ENCODE results near the gene GSS. TPM values are rescaled to one million over a fixed set of nuclear protein-coding genes. Genes with fewer than 3 reads are reported as not detected.

GSS gene
- total RNA-seq, result 10 to 100 TPM; 28.0 to 47.6 (median 35.6) TPM

DNA sequence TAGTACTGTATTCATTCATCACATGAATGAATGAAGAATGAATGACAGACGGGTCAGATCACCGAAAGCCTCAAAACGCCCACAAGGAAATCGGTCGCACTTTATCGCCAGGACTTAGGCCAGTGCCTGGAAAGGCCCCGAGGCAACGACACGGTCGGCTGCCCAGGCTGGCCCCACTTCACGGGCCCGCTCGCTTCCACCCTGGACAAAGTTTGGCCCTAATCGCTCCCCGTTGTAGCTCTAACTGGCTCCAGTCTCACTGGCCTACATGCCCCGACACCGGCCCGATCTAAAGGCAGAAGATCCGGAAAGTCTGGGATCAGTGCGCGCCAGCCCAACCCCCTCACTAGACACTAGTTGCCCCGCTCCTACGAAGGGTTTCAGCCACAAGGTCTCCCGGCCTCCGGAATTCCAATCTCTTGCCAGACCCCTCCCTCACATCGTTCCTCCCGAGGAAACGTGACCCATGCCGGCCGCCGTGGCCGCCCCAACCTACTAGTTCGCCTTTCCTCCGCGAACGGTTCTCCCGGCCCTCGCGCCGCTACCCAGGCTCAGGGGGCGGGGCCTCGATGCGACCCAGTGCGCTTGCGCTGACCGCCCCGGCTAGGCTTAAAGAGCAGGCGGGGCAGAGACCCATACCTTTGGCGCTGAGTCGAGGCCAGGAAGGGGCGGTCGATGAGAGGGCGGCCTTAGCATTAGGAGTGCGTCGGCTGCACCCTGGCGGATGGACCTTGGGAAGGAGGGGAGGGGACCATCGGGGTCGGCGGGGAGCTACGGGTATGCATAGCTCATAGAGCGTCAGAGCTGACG is at the start of gene GSS, which contains the start of gene MYH7B:
Gene GSS (minus strand): TSS at position 576 of the 810 bp plus-strand sequence. CDS start 3,954 bp downstream, outside the sequence.
Gene MYH7B (plus strand): TSS at position 638 of the 810 bp plus-strand sequence. CDS start 22,138 bp downstream, outside the sequence.
- H3K27me3 ChIP-seq, result no peaks in the 10 kb centered on the region
- peaks cover 0 to 7% of the 10 kb centered on the region in 2 donors for H3K36me3 ChIP-seq
- no peaks in the 10 kb centered on the region for H3K9me3 ChIP-seq
- H3K4me3 ChIP-seq, result peak within 1 kb of the TSS; percentile 62 to 65
- H3K4me1 ChIP-seq, result peaks cover 0 to 19% (median 5%) of the 10 kb centered on the region in 3 donors
- peak within 1 kb of the TSS; percentile 82 to 98 (median 90) for H3K27ac ChIP-seq
- ATAC-seq, result peak; percentile 97
- TF ChIP-seq POLR2AphosphoS5 (IDR thresholded peaks at IDR 0.05) (peak; percentile 88), EP300 (IDR thresholded peaks at IDR 0.05) (no peak), POLR2A (IDR thresholded peaks at IDR 0.05) (peak; percentile 66 to 69)
- TF ChIP-seq, protein P1, sequence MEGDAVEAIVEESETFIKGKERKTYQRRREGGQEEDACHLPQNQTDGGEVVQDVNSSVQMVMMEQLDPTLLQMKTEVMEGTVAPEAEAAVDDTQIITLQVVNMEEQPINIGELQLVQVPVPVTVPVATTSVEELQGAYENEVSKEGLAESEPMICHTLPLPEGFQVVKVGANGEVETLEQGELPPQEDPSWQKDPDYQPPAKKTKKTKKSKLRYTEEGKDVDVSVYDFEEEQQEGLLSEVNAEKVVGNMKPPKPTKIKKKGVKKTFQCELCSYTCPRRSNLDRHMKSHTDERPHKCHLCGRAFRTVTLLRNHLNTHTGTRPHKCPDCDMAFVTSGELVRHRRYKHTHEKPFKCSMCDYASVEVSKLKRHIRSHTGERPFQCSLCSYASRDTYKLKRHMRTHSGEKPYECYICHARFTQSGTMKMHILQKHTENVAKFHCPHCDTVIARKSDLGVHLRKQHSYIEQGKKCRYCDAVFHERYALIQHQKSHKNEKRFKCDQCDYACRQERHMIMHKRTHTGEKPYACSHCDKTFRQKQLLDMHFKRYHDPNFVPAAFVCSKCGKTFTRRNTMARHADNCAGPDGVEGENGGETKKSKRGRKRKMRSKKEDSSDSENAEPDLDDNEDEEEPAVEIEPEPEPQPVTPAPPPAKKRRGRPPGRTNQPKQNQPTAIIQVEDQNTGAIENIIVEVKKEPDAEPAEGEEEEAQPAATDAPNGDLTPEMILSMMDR (IDR thresholded peaks at IDR 0.05), result peak; percentile 7 to 81 (median 64)
- 0% methylated on average over 4 to 6 of the region's 62 CpGs for WGBS, 2 donors (ENCODE audit: low coverage in 1 of 2)

DNA sequence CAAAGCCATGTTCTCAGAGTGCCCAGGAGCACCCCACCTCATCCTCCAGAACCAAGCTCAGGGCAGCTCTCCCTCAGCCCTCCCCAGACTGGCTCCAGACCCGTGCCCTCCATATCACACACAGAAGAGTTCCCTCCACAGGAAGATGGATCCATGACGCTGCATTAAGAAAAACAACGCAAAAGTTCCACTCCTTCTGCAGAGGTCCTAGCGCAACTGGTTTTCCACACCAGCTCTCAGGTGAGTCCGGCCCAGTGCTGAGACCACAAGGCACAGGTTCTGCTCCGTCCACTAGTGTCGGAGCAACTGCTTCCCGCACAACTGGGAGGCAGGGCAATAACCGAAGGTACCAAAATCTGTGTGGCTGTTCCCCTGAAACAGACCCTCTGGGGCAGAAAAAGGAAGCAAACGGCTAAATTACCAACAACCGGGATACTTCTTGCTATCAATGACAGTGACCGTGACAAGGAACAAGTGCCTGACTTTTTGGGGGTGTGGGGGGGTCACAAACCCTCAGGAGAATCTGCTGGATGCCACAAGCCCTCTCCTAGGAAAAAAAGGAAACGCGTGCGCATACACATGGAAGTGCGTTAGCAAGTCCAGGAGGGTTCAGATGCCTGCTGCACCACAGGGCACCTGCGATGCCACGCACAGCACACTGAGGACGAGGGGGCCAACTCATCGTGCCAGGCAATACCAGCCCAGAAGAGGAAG is 49.3 kb upstream of the GSS start:
- no peaks in the 10 kb centered on the region for H3K9me3 ChIP-seq
- no peak overlapping the region for H3K27ac ChIP-seq
- H3K4me3 ChIP-seq, result no peak overlapping the region
- ATAC-seq, result no peak
- no peak for TF ChIP-seq POLR2A (IDR thresholded peaks at IDR 0.05)
- TF ChIP-seq, protein P1 (IDR thresholded peaks at IDR 0.05), result no peak
- no peak for TF ChIP-seq EP300 (IDR thresholded peaks at IDR 0.05)
- TF ChIP-seq POLR2AphosphoS5 (IDR thresholded peaks at IDR 0.05), result no peak
- H3K4me1 ChIP-seq, result peaks cover 0 to 9% (median 0%) of the 10 kb centered on the region in 3 donors
- 81 to 85% methylated on average over 11 to 14 of the region's 20 CpGs for WGBS, 2 donors (ENCODE audit: low coverage in 1 of 2)
- H3K27me3 ChIP-seq, result no peaks in the 10 kb centered on the region
- H3K36me3 ChIP-seq, result peaks cover 0 to 100% of the 10 kb centered on the region in 2 donors

DNA sequence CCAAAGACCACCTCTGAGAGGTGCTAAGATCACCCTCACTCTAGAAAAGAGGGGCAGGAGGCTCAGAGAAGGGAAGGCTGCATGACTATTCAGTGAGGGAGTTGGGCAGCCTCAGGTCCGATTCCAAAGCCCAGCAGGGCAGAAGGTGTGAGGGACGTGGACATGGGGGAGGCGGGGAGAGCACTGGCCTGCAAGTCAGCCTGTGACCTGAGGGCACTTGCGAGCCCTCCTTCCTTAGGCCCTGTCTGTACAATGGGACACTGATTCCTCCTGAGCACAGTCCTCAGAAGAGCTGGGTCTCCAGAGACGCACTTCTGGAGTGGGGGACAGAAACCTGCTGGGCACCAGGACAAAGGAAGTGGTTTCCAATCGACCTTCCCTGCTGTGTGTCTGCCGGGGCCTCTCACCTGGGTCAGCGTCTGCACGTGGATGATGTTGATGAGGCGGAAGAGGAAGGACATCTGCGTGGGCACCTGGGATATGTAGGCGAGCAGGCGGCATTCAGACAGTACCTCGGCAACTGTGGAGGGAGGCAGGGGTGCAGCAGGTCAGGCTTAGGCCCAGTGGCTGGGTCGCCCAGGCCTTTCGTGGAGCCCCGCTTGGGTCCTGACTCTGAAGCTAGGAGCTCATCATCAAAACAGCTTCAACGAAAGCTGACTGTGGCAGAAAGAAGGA is 48.6 kb upstream of the GSS start:
- 82 to 88% methylated on average over 8 to 10 of the region's 18 CpGs for WGBS, 2 donors (ENCODE audit: low coverage in 1 of 2)
- TF ChIP-seq, protein P1 (IDR thresholded peaks at IDR 0.05), result no peak
- TF ChIP-seq POLR2A (IDR thresholded peaks at IDR 0.05), result no peak
- no peak for TF ChIP-seq POLR2AphosphoS5 (IDR thresholded peaks at IDR 0.05)
- TF ChIP-seq EP300 (IDR thresholded peaks at IDR 0.05), result no peak
- Histone ChIP-seq H3K4me3 (no peak overlapping the region), H3K4me1 (peaks cover 0 to 2% (median 0%) of the 10 kb centered on the region in 3 donors), H3K9me3 (no peaks in the 10 kb centered on the region), H3K27me3 (no peaks in the 10 kb centered on the region), H3K36me3 (peaks cover 0 to 100% of the 10 kb centered on the region in 2 donors), H3K27ac (no peak overlapping the region)
- ATAC-seq, result no peak

DNA sequence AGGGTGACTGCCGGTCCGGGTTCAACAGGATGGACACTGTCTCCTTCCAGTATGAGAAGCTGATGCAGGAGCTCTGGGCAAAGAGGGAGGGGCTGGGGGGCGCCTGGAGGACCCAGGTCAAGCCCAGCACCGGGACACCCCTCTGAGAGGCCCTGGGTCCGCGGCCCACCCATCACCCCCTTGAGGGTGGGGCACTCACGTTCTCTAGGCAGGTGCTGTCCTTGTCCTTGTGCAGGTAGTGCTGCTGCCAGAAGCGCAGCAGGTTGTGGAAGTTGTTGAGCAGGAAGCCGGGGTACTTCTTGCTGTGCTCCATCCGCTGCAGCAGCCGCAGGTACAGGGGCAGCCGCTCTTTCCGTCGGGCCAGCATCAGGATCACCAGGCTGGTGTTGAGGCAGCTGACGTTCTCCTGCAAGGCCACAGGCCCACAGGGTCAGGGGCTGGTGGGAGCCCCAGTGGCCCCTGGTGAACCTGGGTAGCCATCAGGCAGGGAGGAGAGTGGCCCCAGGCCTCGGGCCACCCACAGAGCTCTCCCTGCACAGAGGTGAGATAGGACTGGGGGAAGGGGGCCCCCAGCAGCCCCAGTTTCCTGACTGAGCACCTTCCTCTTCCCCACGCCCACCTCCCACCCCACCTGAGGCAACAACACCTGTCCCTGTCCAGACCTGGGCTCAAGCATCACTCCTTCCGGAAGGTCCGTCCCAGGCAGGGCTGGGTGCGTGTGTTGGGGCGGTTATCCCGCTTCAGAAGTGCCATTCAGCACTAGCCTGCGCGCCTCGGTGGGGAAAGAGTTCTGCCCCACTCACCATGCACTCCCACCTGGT is 47.8 kb upstream of the GSS start:
- Histone ChIP-seq H3K27ac (no peak overlapping the region), H3K36me3 (peaks cover 0 to 100% of the 10 kb centered on the region in 2 donors), H3K4me1 (no peaks in the 10 kb centered on the region), H3K4me3 (no peak overlapping the region), H3K27me3 (no peaks in the 10 kb centered on the region), H3K9me3 (no peaks in the 10 kb centered on the region)
- 100% methylated on average over 1 of the region's 25 CpGs; no CpG with 5 or more reads in 1 of the 2 donors for WGBS, 2 donors (ENCODE audit: low coverage in 1 of 2)
- no peak for ATAC-seq
- TF ChIP-seq EP300 (IDR thresholded peaks at IDR 0.05) (no peak), POLR2A (IDR thresholded peaks at IDR 0.05) (no peak), POLR2AphosphoS5 (IDR thresholded peaks at IDR 0.05) (no peak)
- TF ChIP-seq, protein P1 (IDR thresholded peaks at IDR 0.05), result no peak

All from gastroesophageal sphincter (tissue), 4 donors.